SJCRH30 (cell line): ENCODE data around the gene SCARB1. TPM values are rescaled to one million over a fixed set of nuclear protein-coding genes. Genes with fewer than 3 reads are reported as not detected.
A peak's percentile ranks its signal among the peaks of the same experiment; 100 is the strongest.

Experiments used
- DNase-seq, 2 experiments: peaks; one replicate each; pipeline ENCODE4 v3.0.0-alpha.2; 2015 to 2020
- H3K27ac ChIP-seq: fragments of 250-450 bp; sonication (Bioruptor Pico); 2 replicates; pipeline ENCODE4 v1.5.1; 2020; ENCODE audit warnings: mild to moderate bottlenecking, moderate library complexity
- H3K27me3 ChIP-seq: fragments of 250-450 bp; sonication (Bioruptor Pico); 2 replicates; pipeline ENCODE4 v1.5.1; 2020; ENCODE audit warnings: mild to moderate bottlenecking, moderate library complexity
- H3K36me3 ChIP-seq: fragments of 250-450 bp; sonication (Bioruptor Pico); 2 replicates; pipeline ENCODE4 v1.5.1; 2020; ENCODE audit warnings: mild to moderate bottlenecking, moderate library complexity
- H3K4me1 ChIP-seq: fragments of 250-450 bp; sonication (Bioruptor Pico); 2 replicates; pipeline ENCODE4 v1.5.1; 2020; ENCODE audit warnings: mild to moderate bottlenecking, moderate library complexity
- H3K4me3 ChIP-seq: fragments of 250-450 bp; sonication (Bioruptor Pico); 2 replicates; pipeline ENCODE4 v1.5.1; 2020; ENCODE audit warnings: mild to moderate bottlenecking, moderate library complexity
- H3K9me3 ChIP-seq: fragments of 250-450 bp; sonication (Bioruptor Pico); replicated peaks from 2 replicates; pipeline ENCODE4 v1.5.1; 2020; ENCODE audit warnings: mild to moderate bottlenecking, moderate library complexity
- total RNA-seq: library from RNA; depleted of rRNA; stranded (reverse); fragments of >200 nt; shearing (Covaris generic); gene quantifications from 2 replicates; pipeline ENCODE4 v1.2.3, GENCODE V29; 2014

The SCARB1 gene
- total RNA-seq, 1 experiment from 2014 or later: 36.1 TPM

DNA sequence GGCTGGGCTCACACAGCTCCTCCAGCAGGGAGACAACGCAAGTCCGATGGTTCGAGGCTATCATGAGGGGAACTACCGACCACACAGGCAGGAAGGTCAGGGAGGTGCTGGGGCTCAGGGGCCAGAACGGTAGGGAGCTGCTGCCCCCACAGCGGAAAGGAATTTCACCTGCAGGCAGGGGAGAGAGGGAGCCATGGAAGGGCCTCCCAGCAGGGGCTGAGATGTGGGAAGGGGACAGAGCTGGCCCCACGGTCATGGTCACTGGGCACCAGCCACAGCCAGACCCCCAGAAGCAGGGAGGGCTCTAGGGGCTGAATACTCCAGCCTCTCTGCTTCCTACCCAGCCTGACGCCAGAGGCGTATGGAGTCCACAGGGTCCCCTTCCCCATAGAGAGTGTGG is 103.1 kb downstream of the SCARB1 start:
- no peaks in the 10 kb centered on the region for H3K27me3 ChIP-seq
- H3K4me3 ChIP-seq: no peak overlapping the region
- H3K27ac ChIP-seq: no peak overlapping the region
- 0 out of 2 replicates have a peak, but pooled peaks cover 4% of the 10 kb centered on the region for H3K9me3 ChIP-seq
- H3K36me3 ChIP-seq: no peaks in the 10 kb centered on the region
- DNase-seq: no peak
- peaks cover 30% of the 10 kb centered on the region for H3K4me1 ChIP-seq

DNA sequence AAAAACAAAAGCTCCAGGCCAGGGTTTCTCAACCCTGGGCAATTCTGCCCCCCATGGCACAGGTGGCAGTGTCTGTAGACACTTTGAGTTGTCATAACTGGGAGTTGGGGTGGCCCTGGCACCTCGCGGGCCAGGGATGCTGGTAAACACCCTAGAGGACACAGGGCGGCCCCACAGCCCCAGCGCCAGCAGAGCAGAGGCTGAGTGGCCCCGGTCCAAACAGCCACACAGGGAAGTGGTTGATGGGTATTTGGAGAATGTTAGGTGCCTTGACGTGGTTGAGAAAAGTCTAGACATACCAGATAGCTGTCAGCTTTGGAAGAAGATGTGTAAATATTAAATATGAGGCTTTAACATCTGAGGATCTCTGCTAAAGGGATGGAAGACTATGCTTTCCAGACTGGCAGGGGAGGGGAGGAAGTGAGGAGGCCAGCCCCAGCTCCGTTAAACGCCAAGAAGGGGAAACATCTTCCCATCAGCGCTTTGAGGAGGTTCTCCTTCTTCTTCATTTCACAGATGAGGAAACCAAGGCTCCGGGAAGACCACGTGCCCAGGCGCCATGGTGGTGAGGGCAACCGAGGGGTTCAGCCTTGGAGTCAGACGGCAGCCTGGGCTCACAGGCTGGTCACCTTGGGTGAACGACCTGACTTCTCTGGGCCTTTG is 103.7 kb downstream of the SCARB1 start:
- no peak overlapping the region for H3K27ac ChIP-seq
- no peak for DNase-seq

DNA sequence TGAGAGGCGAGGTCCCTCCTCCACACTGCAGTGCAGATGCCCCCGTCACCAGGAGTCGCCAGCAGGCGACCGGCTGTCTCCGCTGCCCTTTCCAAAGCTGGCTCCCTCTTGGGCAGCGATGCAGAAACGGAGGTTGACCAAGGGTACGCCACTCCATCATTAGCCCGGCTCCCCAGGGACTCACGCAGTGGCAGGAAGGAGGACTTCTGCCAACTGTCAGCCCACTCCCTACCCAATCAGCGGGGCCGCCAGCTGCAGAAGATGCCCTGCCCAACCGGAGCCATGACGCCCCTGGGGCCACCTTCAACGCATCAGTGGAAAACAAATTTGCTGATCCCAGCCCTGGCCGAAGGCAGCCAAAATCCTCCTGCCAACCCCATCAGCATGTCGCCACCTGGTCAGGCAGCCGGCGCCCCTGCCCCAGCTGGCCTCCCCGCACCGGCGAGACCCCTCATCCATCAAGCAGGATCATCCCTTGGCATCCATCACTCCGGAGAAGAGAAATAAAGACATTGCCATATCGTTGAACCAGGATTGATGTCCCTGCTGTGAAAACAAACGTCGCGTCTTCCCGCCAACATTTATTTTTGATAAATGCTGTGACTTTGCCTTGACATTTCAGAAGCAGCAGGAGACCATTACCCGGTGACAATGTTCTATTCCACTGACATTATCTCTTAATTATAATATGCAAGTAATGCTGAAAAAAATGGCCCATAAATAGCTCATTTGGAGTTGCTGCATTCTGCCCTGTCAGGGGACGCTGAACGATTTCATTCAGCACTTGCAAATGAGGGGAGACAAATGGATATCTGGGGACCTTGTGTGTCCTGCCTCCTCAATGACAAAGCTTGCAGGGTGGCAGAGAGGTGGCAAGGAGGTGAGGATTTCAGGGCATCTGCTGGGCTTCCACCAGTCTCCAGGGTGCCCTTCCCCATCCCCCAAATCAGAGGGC is 105.1 kb downstream of the SCARB1 start:
- Histone ChIP-seq H3K4me1 (peaks cover 31% of the 10 kb centered on the region), H3K27ac (no peak overlapping the region), H3K9me3 (no peaks in the 10 kb centered on the region), H3K4me3 (peak overlapping the region; percentile 33), H3K36me3 (no peaks in the 10 kb centered on the region), H3K27me3 (no peaks in the 10 kb centered on the region)
- DNase-seq: peak; percentile 51 to 57

More for the DNA sequence above, 103.7 kb downstream of the SCARB1 start:
- Histone ChIP-seq H3K36me3 (no peaks in the 10 kb centered on the region), H3K27me3 (no peaks in the 10 kb centered on the region), H3K4me1 (peaks cover 29% of the 10 kb centered on the region), H3K4me3 (no peak overlapping the region), H3K9me3 (0 out of 2 replicates have a peak, but pooled peaks cover 4% of the 10 kb centered on the region)

DNA sequence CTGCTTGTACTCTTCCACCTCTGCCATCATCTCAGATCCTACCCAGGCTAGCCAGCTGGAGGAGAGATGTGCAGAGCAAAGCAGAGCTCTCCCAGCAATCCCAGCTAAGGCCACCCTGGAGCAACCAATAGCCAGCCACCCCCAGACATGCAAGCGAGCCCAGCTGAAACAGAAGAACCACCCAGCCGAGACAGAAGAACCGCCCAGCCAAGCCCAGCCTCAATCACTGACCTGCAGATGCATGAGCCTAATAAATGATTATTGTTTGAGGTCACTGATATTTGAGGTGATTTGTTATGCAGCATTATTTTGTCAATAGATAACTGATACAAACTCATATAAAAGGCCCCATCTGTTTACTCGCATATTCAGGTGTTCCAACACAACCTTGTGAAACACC is 106.3 kb downstream of the SCARB1 start:
- Histone ChIP-seq H3K36me3 (no peaks in the 10 kb centered on the region), H3K9me3 (no peaks in the 10 kb centered on the region), H3K4me3 (no peak overlapping the region), H3K27me3 (no peaks in the 10 kb centered on the region), H3K27ac (no peak overlapping the region), H3K4me1 (peaks cover 31% of the 10 kb centered on the region)
- no peak for DNase-seq

DNA sequence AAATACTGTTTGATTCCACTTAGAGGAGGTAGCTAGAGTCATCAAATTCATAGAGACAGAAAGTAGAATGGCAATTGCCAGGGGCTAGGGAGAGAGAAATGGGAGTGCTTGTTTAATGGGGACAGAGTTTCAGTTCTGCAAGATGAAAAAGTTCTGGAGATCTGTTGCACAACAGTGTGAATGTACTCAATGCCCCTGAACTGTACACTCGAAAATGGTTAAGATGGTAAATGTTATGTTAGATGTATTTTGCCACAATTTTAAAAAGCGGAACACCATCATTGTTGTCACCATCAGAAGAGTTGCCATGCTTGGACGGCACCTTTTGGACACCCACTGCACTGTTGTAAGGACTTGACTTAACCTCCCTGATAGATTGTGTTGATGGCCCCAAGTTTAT is 106.9 kb downstream of the SCARB1 start:
- peaks cover 26% of the 10 kb centered on the region for H3K4me1 ChIP-seq

DNA sequence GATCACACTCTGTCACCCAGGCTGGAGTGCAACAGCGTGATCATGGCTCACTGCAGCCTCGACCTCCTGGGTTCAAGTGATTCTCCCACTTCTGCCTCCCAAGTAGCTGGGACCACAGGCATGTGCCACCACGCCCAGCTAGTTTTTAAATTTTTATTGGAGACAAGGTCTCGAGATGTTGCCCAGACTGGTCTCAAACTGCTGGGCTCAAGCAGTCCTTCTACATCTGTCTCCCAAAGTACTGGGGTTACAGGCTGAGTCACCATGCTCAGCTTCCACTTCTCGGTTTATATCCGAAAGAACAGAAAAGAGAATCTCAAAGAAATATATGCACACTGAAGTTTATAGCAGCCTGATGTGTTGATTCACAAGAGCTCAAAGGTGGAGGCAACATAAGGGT is 107.5 kb downstream of the SCARB1 start:
- DNase-seq: no peak
- Histone ChIP-seq H3K9me3 (no peaks in the 10 kb centered on the region), H3K27me3 (no peaks in the 10 kb centered on the region), H3K27ac (no peak overlapping the region), H3K36me3 (no peaks in the 10 kb centered on the region), H3K4me3 (no peak overlapping the region), H3K4me1 (peaks cover 31% of the 10 kb centered on the region)

More for the DNA sequence above, 106.9 kb downstream of the SCARB1 start:
- Histone ChIP-seq H3K27ac (no peak overlapping the region), H3K27me3 (no peaks in the 10 kb centered on the region), H3K4me3 (no peak overlapping the region), H3K36me3 (no peaks in the 10 kb centered on the region), H3K9me3 (no peaks in the 10 kb centered on the region)
- no peak for DNase-seq

DNA sequence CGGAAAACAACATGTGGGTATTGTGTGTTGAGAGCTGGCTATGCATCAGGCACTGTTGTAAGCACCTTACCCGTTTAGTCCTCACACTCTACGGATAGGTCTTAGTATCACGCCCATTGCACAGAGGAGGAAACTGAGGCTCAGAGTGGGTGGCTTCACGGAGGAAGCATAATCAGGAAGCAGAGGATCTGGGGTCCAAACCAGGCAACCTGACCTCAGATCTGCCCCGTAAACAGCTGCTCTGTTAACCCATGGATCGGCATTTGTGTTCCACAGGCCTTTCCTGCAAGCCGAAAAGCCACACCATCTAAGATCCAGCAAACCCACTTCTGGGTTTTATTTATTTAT is 107.9 kb downstream of the SCARB1 start:
- Histone ChIP-seq H3K4me3 (no peak overlapping the region), H3K27ac (no peak overlapping the region; the same call in 1 of the 2 replicates), H3K27me3 (no peaks in the 10 kb centered on the region), H3K9me3 (no peaks in the 10 kb centered on the region), H3K36me3 (no peaks in the 10 kb centered on the region), H3K4me1 (peaks cover 35% of the 10 kb centered on the region)
- DNase-seq: no peak

DNA sequence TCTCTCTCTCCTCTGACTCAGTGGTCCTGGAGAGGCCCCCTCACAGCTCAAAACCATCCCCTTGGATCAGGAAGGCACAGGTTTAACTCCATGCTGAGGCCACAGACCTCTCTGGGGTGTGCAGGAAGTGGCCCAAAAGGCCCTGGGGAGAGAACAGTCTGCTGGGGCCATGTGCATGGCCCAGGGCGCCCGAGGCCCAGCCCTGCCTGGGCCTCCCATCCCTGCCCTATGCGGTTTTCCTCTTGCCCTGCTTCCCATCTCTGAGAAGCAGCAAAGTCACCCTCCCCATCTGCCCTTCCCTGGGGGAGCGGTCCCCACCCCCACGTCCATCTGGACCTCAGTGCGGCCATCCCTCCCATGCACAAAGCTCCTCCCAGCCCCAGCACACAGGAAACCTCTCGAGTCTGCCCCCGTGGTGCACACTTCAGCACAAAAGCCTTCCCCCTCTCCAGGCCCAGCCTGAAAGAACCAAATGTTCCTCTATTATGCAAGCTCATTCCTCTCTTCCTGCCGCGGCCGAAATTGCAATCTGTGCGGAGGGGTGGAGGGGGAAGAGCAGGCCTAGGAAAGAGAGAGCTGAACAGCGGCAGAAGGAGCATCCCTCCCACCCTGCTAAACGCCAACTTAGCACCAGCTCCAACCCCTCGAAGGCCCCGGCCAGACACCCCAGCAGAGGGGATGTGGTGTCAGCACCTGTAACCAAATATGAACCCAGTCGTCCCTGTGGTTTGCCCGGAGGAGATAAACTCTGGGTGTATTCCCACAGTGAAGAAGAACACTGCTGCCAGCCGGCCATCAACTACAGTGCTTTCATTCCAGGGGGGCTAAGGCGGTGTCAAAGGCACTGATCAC is 108.5 kb downstream of the SCARB1 start:
- DNase-seq: peak; percentile 70 to 79
- Histone ChIP-seq H3K36me3 (no peaks in the 10 kb centered on the region), H3K9me3 (no peaks in the 10 kb centered on the region), H3K27me3 (no peaks in the 10 kb centered on the region), H3K4me3 (no peak overlapping the region), H3K27ac (peak overlapping the region; percentile 27), H3K4me1 (peaks cover 37% of the 10 kb centered on the region)

DNA sequence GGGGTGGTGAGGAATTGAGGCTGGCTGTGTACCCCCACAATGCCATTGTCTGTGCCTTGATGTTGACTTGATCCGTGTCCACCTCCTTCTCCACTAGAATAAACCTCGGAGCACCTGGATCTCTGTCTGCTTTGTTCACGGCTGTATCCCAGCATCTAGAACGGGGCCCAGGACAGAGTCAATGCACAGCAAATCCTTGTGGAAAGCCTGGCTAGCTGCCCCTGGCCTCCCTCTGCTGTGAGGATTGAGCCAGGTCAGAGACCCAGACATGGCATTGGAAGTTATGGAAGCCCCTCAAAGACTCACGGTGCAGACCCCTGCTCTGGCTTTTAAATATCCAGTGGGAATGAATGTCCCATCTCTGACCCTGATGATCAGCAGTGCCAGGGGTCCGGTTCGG is 109.2 kb downstream of the SCARB1 start:
- Histone ChIP-seq H3K27me3 (no peaks in the 10 kb centered on the region), H3K36me3 (no peaks in the 10 kb centered on the region), H3K4me3 (no peak overlapping the region), H3K9me3 (no peaks in the 10 kb centered on the region), H3K27ac (peak overlapping the region; percentile 27), H3K4me1 (peaks cover 37% of the 10 kb centered on the region)
- no peak for DNase-seq

DNA sequence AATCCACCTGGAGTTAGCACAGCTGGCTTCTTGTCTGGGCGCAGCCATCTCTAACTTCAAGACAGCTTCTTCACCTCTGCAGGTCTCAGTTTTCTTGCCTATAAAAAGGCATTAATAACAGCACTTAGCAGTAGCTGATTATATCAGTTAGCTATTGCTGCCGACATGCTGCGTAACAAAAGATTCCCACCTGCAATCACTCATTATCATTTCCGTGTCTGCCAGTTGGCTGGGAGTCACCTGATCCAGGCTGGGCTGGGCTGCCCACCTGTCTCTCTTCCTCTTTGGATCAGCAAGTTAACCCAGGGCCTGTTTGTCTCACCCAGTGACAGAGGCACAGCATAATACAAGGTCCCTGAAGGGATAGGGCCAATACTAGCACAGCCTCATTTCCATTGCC is 109.7 kb downstream of the SCARB1 start:
- no peaks in the 10 kb centered on the region for H3K9me3 ChIP-seq
- DNase-seq: no peak
- H3K36me3 ChIP-seq: no peaks in the 10 kb centered on the region
- H3K4me3 ChIP-seq: no peak overlapping the region
- no peaks in the 10 kb centered on the region for H3K27me3 ChIP-seq
- H3K4me1 ChIP-seq: peaks cover 37% of the 10 kb centered on the region
- no peak overlapping the region for H3K27ac ChIP-seq

DNA sequence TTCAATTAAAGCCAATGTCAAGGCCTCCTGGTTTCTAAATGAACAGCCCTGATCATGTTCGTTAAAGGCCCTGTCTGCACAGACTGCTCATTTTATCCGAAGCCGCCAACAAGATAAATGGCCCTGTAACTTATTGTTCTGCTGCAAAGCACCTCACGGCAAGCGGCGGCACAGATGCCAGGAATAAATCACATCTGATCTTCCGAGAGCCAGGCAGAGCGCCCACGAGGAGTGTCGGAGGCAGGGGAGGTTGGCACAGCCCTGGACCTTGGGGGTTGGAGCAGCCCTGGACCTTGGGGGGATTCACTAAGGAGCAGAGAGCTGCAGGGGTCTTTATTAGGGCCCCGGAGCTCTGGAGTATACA is 110.5 kb downstream of the SCARB1 start:
- Histone ChIP-seq H3K4me1 (peaks cover 30% of the 10 kb centered on the region), H3K9me3 (no peaks in the 10 kb centered on the region), H3K27me3 (no peaks in the 10 kb centered on the region), H3K4me3 (no peak overlapping the region), H3K27ac (no peak overlapping the region), H3K36me3 (no peaks in the 10 kb centered on the region)
- no peak for DNase-seq

DNA sequence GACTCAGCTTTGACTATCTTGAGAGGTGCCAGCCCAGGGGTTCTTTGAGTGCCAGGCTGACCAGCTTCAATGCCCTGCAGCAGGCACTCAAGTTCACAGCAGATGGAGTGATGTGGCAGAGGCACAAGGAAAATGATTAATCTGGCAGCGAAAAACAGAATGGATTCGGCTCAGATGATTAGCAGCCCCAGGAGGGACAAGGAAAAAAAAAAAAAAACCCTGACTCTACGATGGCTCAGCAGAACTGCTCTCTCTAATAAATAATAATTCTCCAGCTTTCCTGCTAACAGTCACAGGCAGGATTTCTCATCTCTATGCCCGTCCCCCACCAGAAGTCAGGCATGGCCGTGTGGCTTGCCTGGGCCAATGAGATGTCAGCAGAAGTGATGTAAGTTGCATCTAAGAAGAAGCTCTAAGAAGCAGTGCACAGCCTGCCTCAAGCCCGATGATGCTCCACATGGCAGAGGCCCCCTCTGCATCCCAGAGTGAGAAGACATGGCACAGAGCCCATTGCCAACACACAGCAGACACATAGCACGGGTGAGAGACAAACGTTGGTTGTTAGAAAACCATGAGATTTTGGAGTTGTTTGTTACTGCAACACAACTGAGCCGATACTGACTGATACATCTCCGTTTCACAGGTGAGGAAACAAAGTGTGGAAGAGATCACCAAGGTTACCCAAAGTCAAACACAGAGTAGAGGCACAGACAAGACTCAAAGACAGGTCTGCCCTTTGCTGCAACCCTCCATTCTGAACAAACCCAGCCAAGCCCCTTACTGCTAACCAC is 111.0 kb downstream of the SCARB1 start:
- no peak for DNase-seq
- peaks cover 29% of the 10 kb centered on the region for H3K4me1 ChIP-seq
- no peak overlapping the region for H3K27ac ChIP-seq

DNA sequence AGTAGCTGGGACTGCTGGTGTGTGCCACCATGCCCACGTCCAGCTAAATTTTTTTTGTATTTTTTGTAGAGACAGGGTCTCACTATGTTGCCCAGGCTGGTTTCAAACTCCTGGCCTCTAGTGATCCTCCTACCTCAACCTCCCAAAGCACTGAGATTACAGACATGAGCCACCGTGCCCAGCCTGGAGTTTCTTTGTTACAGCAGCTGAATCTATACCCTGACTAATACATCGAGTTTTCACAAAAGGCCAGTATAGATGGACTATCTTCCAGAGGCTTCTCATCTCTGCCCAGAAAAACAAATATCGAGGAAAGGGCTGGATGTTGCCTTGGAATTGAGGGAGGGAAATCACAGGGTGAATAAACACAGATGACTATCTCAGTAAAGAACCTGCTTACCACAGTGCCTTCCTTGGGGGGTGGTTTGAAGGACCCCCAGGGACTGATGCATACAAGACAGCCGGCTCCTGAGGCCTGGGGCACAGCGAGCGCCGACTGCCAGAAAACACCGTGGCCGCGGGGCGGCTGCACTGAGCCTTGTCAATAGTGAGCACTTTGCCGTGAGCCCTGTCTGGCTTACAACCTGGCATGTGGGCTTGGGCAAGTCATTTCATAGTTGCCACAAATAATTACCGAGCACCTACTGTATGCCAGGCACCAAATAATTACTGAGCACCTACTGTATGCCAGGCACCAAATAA is 111.9 kb downstream of the SCARB1 start:
- peaks cover 33% of the 10 kb centered on the region for H3K4me1 ChIP-seq
- no peaks in the 10 kb centered on the region for H3K9me3 ChIP-seq
- H3K36me3 ChIP-seq: no peaks in the 10 kb centered on the region
- no peak overlapping the region for H3K4me3 ChIP-seq
- no peaks in the 10 kb centered on the region for H3K27me3 ChIP-seq
- no peak for DNase-seq
- no peak overlapping the region; the same call in 1 of the 2 replicates for H3K27ac ChIP-seq

More for the DNA sequence above, 111.0 kb downstream of the SCARB1 start:
- Histone ChIP-seq H3K9me3 (no peaks in the 10 kb centered on the region), H3K4me3 (no peak overlapping the region), H3K36me3 (no peaks in the 10 kb centered on the region), H3K27me3 (no peaks in the 10 kb centered on the region)
